GM12878 (cell line): ENCODE results near the gene MEIOSIN. TPM values are rescaled to one million over a fixed set of nuclear protein-coding genes. Genes with fewer than 3 reads are reported as not detected.

Source experiments
- ATAC-seq: fragments of 200-7000 bp; cut with Tn5 transposase; 3 replicates; pipeline ENCODE4 v1.9.1; 2020; ENCODE audit warnings: mild to moderate bottlenecking, moderate library complexity
- BruUV-seq: library from RNA; stranded (reverse); fragments of 400-500 nt; replicated peaks from 2 replicates; lab custom pipeline; 2021; lab: Mats Ljungman, UMichigan
- CTCF ChIA-PET: fragments of 300-600 bp; sonication (Branson Sonifier 250); formaldehyde crosslinking; extraction: SDS; loops from one replicate; lab custom pipeline; 2021; ENCODE audit warnings: inconsistent platforms; lab: Yijun Ruan, JAX
- POLR2A ChIA-PET: fragments of 350-600 bp; formaldehyde crosslinking; extraction: SDS; loops from one replicate; lab custom pipeline; 2021; ENCODE audit warnings: inconsistent platforms; lab: Charles Lee
- RAD21 ChIA-PET: fragments of 300-600 bp; sonication (Branson Sonifier 250); formaldehyde crosslinking; loops from one replicate; lab custom pipeline; 2023; ENCODE audit warnings: antibody characterized with exemption; ENCODE audit not compliant: unreplicated experiment; lab: Charles Lee
- SMC1A ChIA-PET: fragments of 300-600 bp; sonication (Branson Sonifier 250); formaldehyde crosslinking; loops from one replicate; lab custom pipeline; 2023; ENCODE audit not compliant: unreplicated experiment, uncharacterized antibody; lab: Charles Lee
- DNase-seq: peaks from one replicate; pipeline ENCODE4 v3.0.0-alpha.2; 2011; ENCODE audit warnings: low read depth, low spot score
- FAIRE-seq: peaks from 3 replicates; lab custom pipeline; 2011; peaks lifted over from hg19 to GRCh38; lab: Jason Lieb, UNC
- H2AFZ ChIP-seq: 2 replicates; pipeline ENCODE4 v1.6.0; 2011; ENCODE audit warnings: low read depth, low read length, control low read depth; ENCODE audit not compliant: control insufficient read depth
- H3K27ac ChIP-seq: 2 replicates; pipeline ENCODE4 v1.5.1; 2011; ENCODE audit warnings: control low read depth; ENCODE audit not compliant: control insufficient read depth, insufficient read depth
- H3K27me3 ChIP-seq, 2 experiments: replicated peaks in 1 of 2; 2 replicates each; pipeline versions ENCODE4 v1.6.0 to v1.6.1; 2011; ENCODE audit warnings: low read length in 1 of 2; ENCODE audit not compliant: control insufficient read depth in 2 of 2, insufficient read depth in 2 of 2
- H3K36me3 ChIP-seq, 2 experiments: 2 replicates each; pipeline ENCODE4 v1.5.1; 2011; ENCODE audit warnings: low read length in 1 of 2; ENCODE audit not compliant: control insufficient read depth in 2 of 2, insufficient read depth in 2 of 2
- H3K4me1 ChIP-seq: 2 replicates; pipeline ENCODE4 v1.6.1; 2011; ENCODE audit warnings: mild to moderate bottlenecking, low read length, moderate library complexity, mixed read lengths; ENCODE audit not compliant: control insufficient read depth, insufficient read depth
- H3K4me2 ChIP-seq: 2 replicates; pipeline ENCODE4 v1.6.0; 2011; ENCODE audit warnings: control low read depth; ENCODE audit not compliant: control insufficient read depth, insufficient read depth
- H3K4me3 ChIP-seq: fragments of 200-600 bp; sonication (generic); 2 replicates; pipeline ENCODE4 v1.5.1; 2016
- H3K79me2 ChIP-seq: 2 replicates; pipeline ENCODE4 v1.6.0; 2011; ENCODE audit warnings: low read length; ENCODE audit not compliant: control insufficient read depth, insufficient read depth
- H3K9ac ChIP-seq: 2 replicates; pipeline ENCODE4 v1.8.0; 2011; ENCODE audit warnings: low read length, control low read depth, mixed read lengths; ENCODE audit not compliant: control insufficient read depth, insufficient read depth
- H3K9me3 ChIP-seq: replicated peaks from 3 replicates; pipeline ENCODE4 v1.5.1; 2011; ENCODE audit warnings: mild to moderate bottlenecking, low read length; ENCODE audit not compliant: control insufficient read depth, insufficient read depth
- H4K20me1 ChIP-seq: 2 replicates; pipeline ENCODE4 v1.6.0; 2011; ENCODE audit not compliant: control insufficient read depth, insufficient read depth
- CTCF ChIP-seq, 3 experiments: IDR thresholded peaks in 2 of 3; conservative IDR thresholded peaks in 1 of 3; 2 replicates each; pipeline ENCODE4 v1.5.1; 2011; ENCODE audit warnings: low read depth in 3 of 3, low read length in 3 of 3, mild to moderate bottlenecking in 3 of 3, control low read depth in 2 of 3, moderate library complexity in 2 of 3, inconsistent platforms in 1 of 3, mixed read lengths in 1 of 3; ENCODE audit not compliant: control insufficient read depth in 2 of 3, insufficient read depth in 1 of 3; ENCODE audit errors: extremely low read depth in 1 of 3
- E2F8 ChIP-seq: fragments of 450-650 bp; IDR thresholded peaks from 2 replicates; pipeline ENCODE4 v1.6.1; 2018; ENCODE audit warnings: mild to moderate bottlenecking, low read depth, moderate library complexity; ENCODE audit not compliant: partially characterized antibody
- FOS ChIP-seq: IDR thresholded peaks from 3 replicates; pipeline ENCODE4 v1.6.1; 2011; ENCODE audit warnings: borderline replicate concordance; ENCODE audit not compliant: insufficient read length; ENCODE audit errors: extremely low read depth
- HCFC1 ChIP-seq: fragments of 150-350 bp; IDR thresholded peaks from 2 replicates; pipeline ENCODE4 v1.6.1; 2014; ENCODE audit warnings: low read length
- IKZF1 ChIP-seq: fragments of 450-650 bp; conservative IDR thresholded peaks from 2 replicates; pipeline ENCODE4 v1.6.1; 2017; ENCODE audit warnings: antibody characterized with exemption, mild to moderate bottlenecking
- MTA2 ChIP-seq: fragments of 450-650 bp; IDR thresholded peaks from 2 replicates; pipeline ENCODE4 v1.6.1; 2016; ENCODE audit warnings: low read depth, mild to moderate bottlenecking, moderate library complexity
- MYC ChIP-seq: IDR thresholded peaks from 2 replicates; pipeline ENCODE4 v1.6.1; 2011; ENCODE audit warnings: mild to moderate bottlenecking, low read length, moderate library complexity, inconsistent platforms; ENCODE audit not compliant: insufficient read depth, insufficient replicate concordance, insufficient read length, severe bottlenecking
- NKRF ChIP-seq: fragments of 450-650 bp; conservative IDR thresholded peaks from 2 replicates; pipeline ENCODE4 v1.6.1; 2017; ENCODE audit warnings: mild to moderate bottlenecking, moderate library complexity
- POLR2AphosphoS2 ChIP-seq: IDR thresholded peaks from 2 replicates; pipeline ENCODE4 v1.6.1; 2011; ENCODE audit warnings: low read depth, mild to moderate bottlenecking, low read length, improper control_type of control experiment, moderate library complexity
- RBBP5 ChIP-seq: fragments of 200-600 bp; sonication (generic); conservative IDR thresholded peaks from 2 replicates; pipeline ENCODE4 v1.6.1; 2016
- SMARCA5 ChIP-seq: fragments of 450-650 bp; IDR thresholded peaks from 2 replicates; pipeline ENCODE4 v1.6.1; 2017; ENCODE audit warnings: mild to moderate bottlenecking
- SMC3 ChIP-seq: IDR thresholded peaks from 2 replicates; pipeline ENCODE4 v1.6.1; 2011; ENCODE audit warnings: low read length, improper control_type of control experiment, borderline replicate concordance
- TCF12 ChIP-seq: IDR thresholded peaks from 2 replicates; pipeline ENCODE4 v1.6.1; 2011; ENCODE audit warnings: low read depth, mild to moderate bottlenecking, low read length
- TCF3 ChIP-seq: IDR thresholded peaks from 2 replicates; pipeline ENCODE4 v1.6.1; 2012; ENCODE audit warnings: low read depth, mild to moderate bottlenecking, low read length, borderline replicate concordance; ENCODE audit not compliant: insufficient read depth
- WGBS: methylation state at CpG from one replicate; pipeline ENCODE4 v1.1.6; 2016; ENCODE audit warnings: low lambda C conversion rate; ENCODE audit not compliant: insufficient replicate concordance, insufficient coverage; ENCODE audit errors: missing lambda C conversion rate; 5-methylcytosine and 5-hydroxymethylcytosine counted together
- in situ Hi-C: fragments of 300-500 bp; cut with MboI; formaldehyde crosslinking; loops from 9 replicates; pipeline ENCODE4 v1.14.3; 2018; ENCODE audit warnings: mixed read lengths
- intact Hi-C: fragments of 100-400 bp; cut with micrococcal nuclease; formaldehyde crosslinking; loops from one replicate; pipeline ENCODE4 v1.14.2; 2022; ENCODE audit not compliant: unreplicated experiment
- polyA plus RNA-seq, 11 experiments: library from polyadenylated mRNA; depleted of rRNA in 4 of 11; unstranded in 6 of 11; stranded (reverse) in 5 of 11; fragments of >200 nt; fragmentation: Nextera tagmentation in 4 of 11; fragmentation: Illumina TruSeq in 1 of 11; extraction: Ambion mirVana in 4 of 11; extraction: Trizol in 1 of 11; gene quantifications; 1 replicate in 1 of 11; 2 replicates in 10 of 11; pipeline versions ENCODE4 v1.2.1 to v1.2.3, GENCODE V29; 2011 to 2016; ENCODE audit warnings: inconsistent platforms in 2 of 11, missing spikeins in 2 of 11, low read depth in 1 of 11
- total RNA-seq, 4 experiments: library from RNA; depleted of rRNA in 3 of 4; stranded (reverse); fragments of >200 nt in 3 of 4; fragmentation: Illumina TruSeq in 1 of 4; extraction: Trizol in 1 of 4; gene quantifications; 2 replicates each; pipeline versions ENCODE4 v1.2.1 to v1.2.3, GENCODE V29; 2013 to 2021

MEIOSIN gene
- total and polyA plus RNA-seq, 10 of the 15 experiments (the other 5 are each of a cell fraction or from before 2014, with no cell fraction given), result 0.05 to 0.66 (median 0.14) TPM; not detected in 4

GRCh38 chr19:45779231-45780145 lies 46.2 kb downstream of the MEIOSIN start:
- Histone ChIP-seq H3K4me2 (peak overlapping the region; percentile 91), H3K4me3 (peak overlapping the region; percentile 60; the same call in 1 of the 2 replicates), H3K27ac (no peak overlapping the region), H3K9me3 (no peaks in the 10 kb centered on the region), H3K79me2 (no peaks in the 10 kb centered on the region), H2AFZ (peak overlapping the region; percentile 31), H3K36me3 (no peaks in the 10 kb centered on the region), H3K27me3 (no peaks in the 10 kb centered on the region), H4K20me1 (no peaks in the 10 kb centered on the region), H3K4me1 (peaks cover 11% of the 10 kb centered on the region), H3K9ac (no peak overlapping the region)
- CTCF ChIA-PET, result interaction anchor here (0.5 to 1.8 kb wide), 21 partner anchors 9 to 354 kb away, joined by 3 to 45 read pairs (median 5); partner anchors contain the start of genes DMWD, FBXO46, QPCTL and SIX5
- RAD21 ChIA-PET, result interaction anchor here (0.6 to 1.2 kb wide), 6 partner anchors 9 to 86 kb away, joined by 3 to 23 read pairs (median 6); partner anchors contain the start of genes DMWD and SIX5
- DNase-seq (peak; percentile 63), FAIRE-seq (peak; percentile 75), ATAC-seq (peak; percentile 99)
- WGBS, result 4% methylated on average over 44 of the region's 48 CpGs
- POLR2A ChIA-PET, result interaction anchor here (0.9 to 1.3 kb wide), 5 partner anchors 9 to 87 kb away, joined by 3 to 13 read pairs (median 4); partner anchors contain the start of genes QPCTL, SIX5 and SNRPD2
- no TSS peak for BruUV-seq
- intact Hi-C loops, result no loop called here
- in situ Hi-C loops, result no loop called here
- SMC1A ChIA-PET, result interaction anchor here (1.0 to 1.2 kb wide), 4 partner anchors 9 to 62 kb away, joined by 3 to 8 read pairs (median 3); partner anchors contain the start of gene SIX5
- TF ChIP-seq IKZF1 (peak; percentile 48; the same call in 1 of the 2 replicates), HCFC1 (0 out of 2 replicates have a peak, but pooled peaks have one; percentile 11), TCF12 (0 out of 2 replicates have a peak, but pooled peaks have one; percentile 9), POLR2AphosphoS2 (no peak), MTA2 (peak; percentile 22; the same call in 1 of the 2 replicates), SMARCA5 (peak; percentile 52; the same call in 1 of the 2 replicates), NKRF (0 out of 2 replicates have a peak, but pooled peaks have one; percentile 39), RBBP5 (no peak), CTCF (IDR thresholded peaks at IDR 0.05 in 2 of 3, conservative IDR thresholded peaks at IDR 0.05 in 1 of 3; ENCODE audit: control insufficient read depth in 2 of 3, extremely low read depth in 1 of 3, insufficient read depth in 1 of 3, low read depth in 3 of 3, low read length in 3 of 3) (peak; percentile 74 to 88 (median 77)), SMC3 (peak; percentile 40; the same call in 1 of the 2 replicates), FOS (no peak), E2F8 (peak; percentile 85), TCF3 (0 out of 2 replicates have a peak, but pooled peaks have one; percentile 20), MYC (no peak)
